NCI-H526 (cell line): Measurements from ENCODE around the gene SPAG17.

Experiments used
- DNase-seq, 2 experiments: peaks; one replicate each; lab custom pipeline; 2025; lab: John Stamatoyannopoulos, UW

Gene SPAG17

GRCh38 chr1:118118873-118119463 lies 66.1 kb downstream of the SPAG17 start:
- no peak for DNase-seq

- no peak for DNase-seq
These were observed 66.6 kb downstream of the SPAG17 start for GRCh38 chr1:118118469-118118868.

GRCh38 chr1:118117521-118117920 lies 67.5 kb downstream of the SPAG17 start:
- DNase-seq = no peak

GRCh38 chr1:118116909-118117308 lies 68.1 kb downstream of the SPAG17 start:
- peak; percentile 21 to 67 for DNase-seq

GRCh38 chr1:118116401-118116800 lies 68.6 kb downstream of the SPAG17 start:
- no peak for DNase-seq

- DNase-seq = no peak
These were observed 69.3 kb downstream of the SPAG17 start for GRCh38 chr1:118115567-118116295.

GRCh38 chr1:118113261-118113660 lies 71.8 kb downstream of the SPAG17 start:
- no peak for DNase-seq

- no peak for DNase-seq
These were observed 74.4 kb downstream of the SPAG17 start for GRCh38 chr1:118110580-118110979.

GRCh38 chr1:118104951-118105350 lies 80.1 kb downstream of the SPAG17 start:
- no peak for DNase-seq

GRCh38 chr1:118102445-118102844 lies 82.6 kb downstream of the SPAG17 start:
- no peak for DNase-seq

- DNase-seq = no peak
These were observed 83.0 kb downstream of the SPAG17 start for GRCh38 chr1:118101999-118102398.

- no peak for DNase-seq
These were observed 83.5 kb downstream of the SPAG17 start for GRCh38 chr1:118101515-118101844.

GRCh38 chr1:118100686-118101514 lies 84.1 kb downstream of the SPAG17 start:
- no peak for DNase-seq

GRCh38 chr1:118099686-118100085 lies 85.3 kb downstream of the SPAG17 start:
- no peak for DNase-seq

GRCh38 chr1:118097622-118098348 lies 87.2 kb downstream of the SPAG17 start:
- DNase-seq = no peak

- DNase-seq = no peak
These were observed 92.0 kb downstream of the SPAG17 start for GRCh38 chr1:118093017-118093416.

- no peak for DNase-seq
These were observed 94.9 kb downstream of the SPAG17 start for GRCh38 chr1:118090130-118090529.

GRCh38 chr1:118085365-118085764 lies 99.7 kb downstream of the SPAG17 start:
- DNase-seq = no peak

GRCh38 chr1:118084400-118084799 lies 100.6 kb downstream of the SPAG17 start:
- DNase-seq = no peak

- DNase-seq = no peak
These were observed 102.0 kb downstream of the SPAG17 start for GRCh38 chr1:118082984-118083383.

GRCh38 chr1:118081387-118081786 lies 103.6 kb downstream of the SPAG17 start:
- DNase-seq = no peak

GRCh38 chr1:118077331-118078045 lies 107.5 kb downstream of the SPAG17 start:
- DNase-seq = peak in 1 of 2 experiments; percentile 56
